Left renal cortex interstitium (tissue), 4 donors: ENCODE data around the gene CRIP2. TPM values are rescaled to one million over a fixed set of nuclear protein-coding genes. Genes with fewer than 3 reads are reported as not detected.

Source experiments
- DNase-seq, 4 donors: peaks; one replicate each; pipeline ENCODE4 v3.0.0-alpha.2; 2013; ENCODE audit warnings: low read depth in 4 of 4, low spot score in 2 of 4, missing footprints in 1 of 4
- polyA plus RNA-seq, 4 donors: library from polyadenylated mRNA; unstranded; fragments of 120-200 nt; gene quantifications; one replicate each; pipeline ENCODE4 v1.2.1, GENCODE V29; 2013; ENCODE audit not compliant: insufficient read length in 4 of 4

CRIP2 gene
- polyA plus RNA-seq, 4 donors, result 101 to 193 (median 149) TPM

GRCh38 chr14:105495990-105496830, 21.6 kb downstream of the CRIP2 start:
- DNase-seq, result no peak

DNA sequence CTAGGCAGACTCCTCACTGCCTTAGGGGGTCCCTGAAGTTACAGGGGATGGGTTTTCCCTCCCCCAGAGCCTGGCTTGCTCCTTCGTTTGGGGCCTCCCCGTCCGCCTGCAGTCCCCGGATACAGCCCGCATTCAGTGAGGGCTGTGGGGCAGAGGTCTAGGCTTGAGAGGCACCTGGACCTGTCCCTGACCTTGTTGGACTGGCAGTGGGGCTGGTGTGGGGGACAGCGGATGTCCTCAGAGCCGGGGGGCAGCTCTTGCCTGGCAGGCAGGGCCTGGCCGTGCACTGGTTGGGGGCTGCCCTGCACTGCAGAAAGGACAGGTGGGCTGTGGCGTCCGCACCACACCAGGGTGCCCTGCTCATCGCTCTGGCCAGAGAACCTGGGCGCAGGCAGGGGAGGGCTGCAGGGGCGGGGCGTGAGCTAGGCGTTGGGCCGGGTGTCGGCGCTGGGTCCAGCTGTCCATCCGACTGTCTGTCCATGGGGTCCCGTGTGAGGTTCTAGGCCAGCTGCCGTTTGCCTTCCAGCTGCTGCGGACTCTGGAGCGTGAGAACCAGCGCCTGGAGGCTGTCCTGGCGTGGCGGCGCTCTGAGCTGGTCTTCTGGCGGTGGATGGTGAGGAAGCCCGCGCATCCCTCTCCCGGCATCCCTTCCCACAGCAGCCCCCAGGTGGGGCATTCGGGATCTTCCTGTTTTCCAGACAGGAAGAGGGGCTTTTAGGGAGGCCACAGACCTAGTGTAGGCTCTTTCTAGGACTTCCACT, 22.4 kb downstream of the CRIP2 start:
- no peak for DNase-seq

DNA sequence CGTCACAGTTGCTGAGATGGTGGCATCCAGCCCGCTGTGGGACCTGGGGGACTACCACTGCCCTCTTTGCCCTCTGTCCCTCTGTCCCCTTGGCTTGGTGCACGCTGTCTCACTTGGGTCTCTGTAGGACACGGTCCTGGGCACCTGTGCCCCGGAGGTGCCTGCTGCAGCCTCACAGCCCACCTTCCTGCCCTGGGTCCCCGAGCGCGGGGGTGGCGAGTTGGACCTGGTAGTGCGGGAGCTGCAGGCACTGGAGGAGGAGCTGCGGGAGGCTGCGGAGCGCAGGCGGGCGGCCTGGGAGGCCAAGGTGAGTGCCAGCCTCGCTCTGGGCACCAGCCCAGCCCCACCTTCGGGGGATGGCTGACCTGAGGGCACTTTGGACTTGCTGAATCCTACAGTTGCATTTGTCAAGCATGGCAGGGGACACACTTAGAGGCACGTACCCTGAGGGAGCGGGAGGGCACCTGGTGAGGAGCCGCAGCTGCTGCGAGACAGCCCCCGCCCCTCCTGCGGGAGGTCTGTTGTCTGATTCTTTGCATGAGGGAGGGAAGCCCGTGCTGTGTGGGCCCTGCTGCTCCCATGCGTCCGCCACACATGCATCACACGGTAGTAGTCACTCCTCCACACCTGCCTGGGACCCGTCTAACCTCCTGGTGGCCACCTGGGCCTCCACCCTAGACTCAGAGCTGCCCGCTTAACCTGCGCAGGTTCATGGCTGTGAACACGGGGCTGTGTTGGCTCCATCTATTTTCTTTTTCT, 23.2 kb downstream of the CRIP2 start:
- no peak for DNase-seq

GRCh38 chr14:105498430-105499255, 24.0 kb downstream of the CRIP2 start:
- no peak for DNase-seq

DNA sequence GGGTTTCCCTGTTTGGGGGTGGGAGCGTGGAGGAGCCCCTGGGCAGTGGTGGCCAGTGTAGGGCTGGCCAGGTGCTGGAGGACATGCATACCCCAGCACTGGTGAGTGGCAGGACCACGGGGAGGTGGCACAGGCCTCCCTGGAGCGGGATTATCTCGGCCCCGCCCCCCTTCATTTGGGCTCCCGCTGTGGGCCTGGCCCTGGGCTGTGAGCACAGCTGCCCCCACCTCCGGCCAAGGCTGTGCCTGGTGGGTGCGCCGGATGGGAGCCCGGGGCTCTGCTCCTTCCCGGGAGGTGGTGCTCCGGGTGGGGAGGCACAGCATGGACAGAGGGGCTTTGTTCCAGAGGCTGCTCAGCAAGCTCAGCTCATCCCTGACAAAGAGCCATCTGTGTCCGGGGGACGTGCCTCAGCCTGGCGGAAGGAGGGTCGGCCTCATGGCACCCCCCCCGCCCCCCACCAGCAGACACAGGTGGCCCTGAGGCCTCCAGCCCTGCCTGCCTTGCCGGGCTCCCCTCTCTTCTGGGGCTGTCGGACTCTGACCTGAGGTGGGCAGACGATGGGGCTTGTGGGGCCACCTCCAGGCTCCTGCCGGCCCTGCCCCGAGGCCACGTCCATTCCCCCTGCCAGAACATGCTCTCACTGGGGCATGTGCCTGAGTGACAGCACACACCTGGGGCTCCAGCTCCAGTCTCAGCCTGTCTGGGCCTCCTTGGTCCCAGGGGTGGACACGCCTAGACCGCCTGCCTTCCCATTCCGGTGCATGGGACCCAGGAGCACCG, 24.8 kb downstream of the CRIP2 start:
- DNase-seq, result no peak

DNA sequence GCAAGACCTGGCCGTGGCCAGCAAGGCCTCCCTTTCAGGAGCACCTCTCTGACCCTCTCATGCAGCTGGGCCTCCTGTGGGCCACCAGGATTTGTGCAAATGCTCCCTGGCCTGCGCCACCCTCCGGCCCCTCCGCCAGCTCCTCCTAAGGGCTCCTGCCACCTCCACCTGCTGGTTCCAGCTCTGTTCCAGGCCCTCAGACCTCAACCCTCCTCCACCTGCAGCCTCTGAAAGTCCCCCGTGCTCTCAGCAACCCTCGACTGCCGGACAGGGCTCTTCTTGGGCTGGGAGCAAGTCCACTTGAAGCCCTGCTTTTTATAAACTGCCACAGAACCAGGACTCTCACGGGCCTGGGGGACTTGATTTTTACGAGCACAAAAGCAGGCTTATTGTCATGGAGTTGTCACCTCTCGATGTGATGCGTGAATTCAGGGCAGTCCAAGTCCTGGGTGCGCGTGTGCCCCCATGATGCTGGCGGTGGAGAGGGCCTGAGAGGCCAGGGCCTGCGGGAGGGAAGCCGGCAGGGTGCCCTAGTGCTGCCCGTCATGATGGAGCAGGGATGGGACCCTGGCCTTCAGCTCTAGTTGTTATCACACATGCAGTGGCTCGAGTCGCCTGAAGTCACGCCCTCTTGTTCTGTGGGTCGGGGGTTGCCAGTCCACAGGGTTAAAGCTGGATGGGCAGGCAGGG, 25.6 kb downstream of the CRIP2 start:
- no peak for DNase-seq

- no peak for DNase-seq
These were observed 26.1 kb downstream of the CRIP2 start for GRCh38 chr14:105500726-105501101.

- DNase-seq, result no peak
These were observed 27.1 kb downstream of the CRIP2 start for GRCh38 chr14:105501504-105502291.

- DNase-seq, result no peak
These were observed 28.1 kb downstream of the CRIP2 start for GRCh38 chr14:105502446-105503295.

GRCh38 chr14:105503296-105503640, 28.6 kb downstream of the CRIP2 start:
- no peak for DNase-seq

- DNase-seq, result no peak
These were observed 29.5 kb downstream of the CRIP2 start for GRCh38 chr14:105503935-105504692.

- DNase-seq, result no peak
These were observed 30.5 kb downstream of the CRIP2 start for GRCh38 chr14:105505101-105505500.

GRCh38 chr14:105507247-105507646, 32.6 kb downstream of the CRIP2 start:
- DNase-seq, result no peak

- DNase-seq, result no peak
These were observed 33.4 kb downstream of the CRIP2 start for GRCh38 chr14:105508069-105508468.

DNA sequence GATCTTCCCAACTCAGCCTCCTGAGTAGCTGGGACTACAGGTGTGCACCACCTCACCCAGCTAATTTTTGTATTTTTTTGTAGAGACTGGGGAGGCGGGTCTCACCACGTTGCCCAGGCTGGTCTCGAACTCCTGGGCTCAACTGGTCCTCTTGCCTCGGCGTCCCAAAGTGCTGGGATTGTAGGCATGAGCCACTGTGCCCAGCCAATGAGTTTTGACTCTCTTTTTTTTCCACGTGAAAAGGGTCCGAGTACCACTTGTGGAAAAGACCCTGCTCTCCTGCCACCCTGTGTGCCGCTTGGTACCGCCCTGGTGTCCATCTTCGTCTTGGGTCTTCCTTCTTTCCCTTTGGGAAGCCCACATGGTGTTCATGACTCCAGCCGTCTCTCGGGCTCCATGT, 34.0 kb downstream of the CRIP2 start:
- DNase-seq, result no peak

DNA sequence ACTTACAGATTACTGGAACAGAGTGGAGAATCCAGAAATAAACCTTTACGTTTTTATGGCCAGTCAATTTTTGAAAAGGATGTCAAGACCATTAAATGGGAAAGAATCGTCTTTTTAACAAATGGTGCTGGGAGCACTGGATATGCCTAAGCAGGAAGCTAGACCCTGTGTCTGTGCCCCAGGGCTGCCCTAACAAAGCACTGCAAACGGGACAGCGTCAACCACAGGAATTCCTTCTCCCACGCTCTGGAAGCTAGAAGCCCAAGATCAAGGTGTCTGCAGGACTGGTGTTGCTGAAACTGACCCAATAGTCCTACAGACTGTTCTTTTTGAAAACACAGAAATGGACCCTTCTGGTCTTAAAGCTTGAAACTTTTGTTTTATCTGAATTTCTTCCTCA, 42.5 kb downstream of the CRIP2 start:
- DNase-seq, result no peak
